ENCODE data around the gene UBA1. TPM values are rescaled to one million over a fixed set of nuclear protein-coding genes. Genes with fewer than 3 reads are reported as not detected.

Gene UBA1
- 170 to 205 TPM (median 196 TPM) in 5 replicates for total RNA-seq (2022; extraction: Qiagen RNA extraction)

GRCh38 chrX:47193475-47194193 is at the start of gene UBA1:
Gene UBA1 (plus strand): TSS chrX:47193829. CDS start chrX:47198803, 4,974 bp downstream.

GRCh38 chrX:47144626-47145394 is 48.8 kb upstream of the UBA1 start, which contains the start of the genes NDUFB11 and RBM10:
Gene NDUFB11 (minus strand): TSS chrX:47144702. CDS start chrX:47144679, 23 bp downstream.
Gene RBM10 (plus strand): TSS chrX:47145221. CDS start chrX:47147482, 2,261 bp downstream.

DNA sequence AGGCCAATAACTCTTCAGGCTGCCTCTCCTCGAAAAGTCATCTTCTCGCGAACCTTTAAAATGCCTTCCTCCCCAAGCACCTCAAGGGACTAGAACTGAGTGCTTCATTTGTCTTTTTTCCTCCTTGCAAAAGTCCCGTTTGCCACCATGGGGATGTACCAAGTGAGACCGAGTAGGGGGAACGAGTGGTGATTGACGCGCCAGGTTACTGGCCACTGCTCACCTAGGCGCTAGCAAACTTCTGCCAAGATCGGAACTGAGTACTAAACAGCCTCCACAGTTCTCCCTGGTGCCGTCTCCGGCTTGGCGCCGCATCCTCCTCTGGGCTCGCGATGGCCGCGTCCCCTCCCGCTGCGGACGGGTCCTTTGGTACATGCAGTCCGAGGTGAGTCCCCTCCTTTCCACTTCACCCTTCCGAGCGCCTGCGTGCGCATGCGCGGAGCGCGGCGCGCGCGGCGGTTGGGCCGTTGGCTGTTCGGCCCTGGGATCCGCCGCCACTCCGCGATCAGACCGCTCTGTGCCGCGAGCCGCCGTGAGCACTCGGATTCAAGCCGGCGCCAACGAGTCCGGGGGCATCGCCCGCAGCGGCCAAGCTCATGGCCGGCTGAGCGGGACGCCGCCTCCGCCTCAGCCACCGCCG is 24.8 kb downstream of the UBA1 start, which contains the start of gene CDK16:
Gene CDK16, plus strand, starts transcription at position 402 of the 640 bp plus-strand sequence. CDS start 4,877 bp downstream, outside the sequence.

DNA sequence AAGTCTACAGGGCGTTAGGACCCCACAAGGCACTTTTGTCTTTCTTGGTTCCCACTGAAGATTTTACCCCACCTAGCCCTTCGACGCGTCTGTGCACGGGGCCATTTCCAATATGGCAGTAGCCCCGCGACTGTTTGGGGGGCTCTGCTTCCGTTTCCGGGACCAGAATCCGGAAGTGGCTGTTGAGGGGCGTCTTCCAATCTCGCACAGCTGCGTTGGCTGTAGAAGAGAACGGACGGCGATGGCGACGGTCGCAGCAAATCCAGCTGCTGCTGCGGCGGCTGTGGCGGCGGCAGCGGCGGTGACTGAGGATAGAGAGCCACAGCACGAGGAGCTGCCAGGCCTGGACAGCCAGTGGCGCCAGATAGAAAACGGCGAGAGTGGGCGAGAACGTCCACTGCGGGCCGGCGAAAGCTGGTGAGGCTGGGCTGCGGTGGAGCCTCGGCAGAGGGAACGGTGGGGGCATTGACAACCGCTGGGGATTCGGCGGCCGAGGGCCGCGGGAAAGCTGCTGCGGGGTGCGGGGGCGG is 39.2 kb downstream of the UBA1 start, which contains the start of gene USP11:
Gene USP11, plus strand, starts transcription at position 207 of the 530 bp plus-strand sequence. Its CDS starts 35 bp downstream, at position 242.

Other genes starting within 250 kb of the UBA1 start
- gene RGN, start 115.4 kb upstream of the UBA1 start, total RNA-seq (2022; extraction: Qiagen RNA extraction): 0.09 TPM in 1 of 5 replicates, not detected in the others
- 140 to 183 TPM (median 170 TPM) in 5 replicates for gene NDUFB11, start 49.1 kb upstream of the UBA1 start, total RNA-seq (2022; extraction: Qiagen RNA extraction)
- gene RBM10, start 48.6 kb upstream of the UBA1 start, total RNA-seq (2022; extraction: Qiagen RNA extraction): 31.9 to 44.0 TPM (median 42.3 TPM) in 5 replicates
- 83.7 to 113 TPM (median 109 TPM) in 5 replicates for gene CDK16, start 24.9 kb downstream of the UBA1 start, total RNA-seq (2022; extraction: Qiagen RNA extraction)
- 47.0 to 53.2 TPM (median 52.4 TPM) in 5 replicates for gene USP11, start 39.2 kb downstream of the UBA1 start, total RNA-seq (2022; extraction: Qiagen RNA extraction)
- 0.05 TPM in 1 of 5 replicates, not detected in the others for gene ZNF157, start 176.7 kb downstream of the UBA1 start, total RNA-seq (2022; extraction: Qiagen RNA extraction)